HEK293T (cell line): ENCODE measurements around the gene DNAJC1.

Experiments used
- ARNT ChIP-seq: fragments of 450-650 bp; IDR thresholded peaks from 2 replicates; pipeline ENCODE4 v1.6.1; 2017; ENCODE audit warnings: mild to moderate bottlenecking
- BHLHE40 ChIP-seq: fragments of 450-650 bp; IDR thresholded peaks from 2 replicates; pipeline ENCODE4 v1.6.1; 2016; ENCODE audit warnings: mild to moderate bottlenecking, moderate library complexity, borderline replicate concordance
- CTBP1 ChIP-seq: fragments of 450-650 bp; IDR thresholded peaks from 2 replicates; pipeline ENCODE4 v1.6.1; 2016; ENCODE audit warnings: borderline replicate concordance
- ELF4 ChIP-seq: fragments of 450-650 bp; IDR thresholded peaks from 2 replicates; pipeline ENCODE4 v1.6.1; 2017; ENCODE audit warnings: antibody characterized with exemption
- FOXA1 ChIP-seq: fragments of 450-650 bp; IDR thresholded peaks from 2 replicates; pipeline ENCODE4 v1.6.1; 2016; ENCODE audit warnings: mild to moderate bottlenecking
- FOXK2 ChIP-seq: fragments of 450-650 bp; IDR thresholded peaks from 2 replicates; pipeline ENCODE4 v1.6.1; 2016; ENCODE audit warnings: mild to moderate bottlenecking
- FOXM1 ChIP-seq: fragments of 450-650 bp; IDR thresholded peaks from 2 replicates; pipeline ENCODE4 v1.6.1; 2017; ENCODE audit warnings: mild to moderate bottlenecking, borderline replicate concordance
- L3MBTL2 ChIP-seq: fragments of 450-650 bp; conservative IDR thresholded peaks from 2 replicates; pipeline ENCODE4 v1.6.1; 2016; ENCODE audit warnings: mild to moderate bottlenecking
- LEF1 ChIP-seq: fragments of 450-650 bp; IDR thresholded peaks from 2 replicates; pipeline ENCODE4 v1.6.1; 2017; ENCODE audit warnings: mild to moderate bottlenecking, borderline replicate concordance
- SP1 ChIP-seq: fragments of 450-650 bp; IDR thresholded peaks from 2 replicates; pipeline ENCODE4 v1.6.1; 2017
- SUZ12 ChIP-seq: fragments of 450-650 bp; IDR thresholded peaks from 2 replicates; pipeline ENCODE4 v1.6.1; 2016; ENCODE audit warnings: mild to moderate bottlenecking
- TARDBP ChIP-seq: fragments of 450-650 bp; IDR thresholded peaks from 2 replicates; pipeline ENCODE4 v1.6.1; 2016
- ZNF384 ChIP-seq: fragments of 450-650 bp; IDR thresholded peaks from 2 replicates; pipeline ENCODE4 v1.6.1; 2016
- TF ChIP-seq, protein P1 (sequence below): fragments of 450-650 bp; IDR thresholded peaks from 2 replicates; pipeline ENCODE4 v1.6.1; 2016

DNA sequence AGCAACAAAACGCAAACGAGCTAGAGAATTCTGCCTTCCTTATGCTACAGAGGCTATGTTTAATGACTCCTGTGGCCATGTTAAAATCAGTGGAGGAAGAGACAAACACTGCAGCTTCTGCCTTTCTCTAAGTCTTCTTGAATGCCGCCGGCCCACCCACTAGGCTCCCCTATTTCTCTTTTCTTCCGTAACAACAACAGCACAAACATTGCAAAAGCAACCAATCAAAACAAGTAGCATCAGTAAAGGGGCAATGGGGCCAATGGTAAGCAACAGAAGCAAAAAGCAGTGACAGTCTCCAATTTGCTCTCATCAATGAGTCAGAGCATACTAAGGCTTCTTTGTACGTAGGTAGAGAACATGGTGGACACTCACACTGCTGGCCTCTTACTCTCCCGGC is 26.8 kb downstream of the DNAJC1 start:
- TF ChIP-seq BHLHE40 (no peak), ZNF384 (no peak), CTBP1 (no peak), ARNT (no peak), SUZ12 (no peak), FOXA1 (no peak), FOXK2 (no peak), SP1 (no peak), ELF4 (no peak), TARDBP (no peak), LEF1 (no peak), FOXM1 (no peak), L3MBTL2 (no peak)
- TF ChIP-seq, protein P1, sequence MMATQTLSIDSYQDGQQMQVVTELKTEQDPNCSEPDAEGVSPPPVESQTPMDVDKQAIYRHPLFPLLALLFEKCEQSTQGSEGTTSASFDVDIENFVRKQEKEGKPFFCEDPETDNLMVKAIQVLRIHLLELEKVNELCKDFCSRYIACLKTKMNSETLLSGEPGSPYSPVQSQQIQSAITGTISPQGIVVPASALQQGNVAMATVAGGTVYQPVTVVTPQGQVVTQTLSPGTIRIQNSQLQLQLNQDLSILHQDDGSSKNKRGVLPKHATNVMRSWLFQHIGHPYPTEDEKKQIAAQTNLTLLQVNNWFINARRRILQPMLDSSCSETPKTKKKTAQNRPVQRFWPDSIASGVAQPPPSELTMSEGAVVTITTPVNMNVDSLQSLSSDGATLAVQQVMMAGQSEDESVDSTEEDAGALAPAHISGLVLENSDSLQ, result no peak
